SK-N-SH (cell line): ENCODE data around the gene GEMIN7. TPM values are rescaled to one million over a fixed set of nuclear protein-coding genes. Genes with fewer than 3 reads are reported as not detected.

Experiments
- CTCF ChIA-PET: fragments of 300-600, 350-600 bp; formaldehyde crosslinking; extraction: SDS; loops from one replicate; lab custom pipeline; 2021; lab: Yijun Ruan, JAX
- POLR2A ChIA-PET: fragments of 350-600 bp; sonication (Branson Sonifier 250); formaldehyde crosslinking; extraction: SDS; loops from one replicate; lab custom pipeline; 2020; ENCODE audit warnings: antibody characterized with exemption, inconsistent platforms; lab: Yijun Ruan, JAX
- DNase-seq: peaks from one replicate; pipeline ENCODE4 v3.0.0; 2012
- H2AFZ ChIP-seq: fragments of 200-600 bp; sonication (generic); 2 replicates; pipeline ENCODE4 v1.8.1; 2016; ENCODE audit warnings: antibody characterized with exemption, mild to moderate bottlenecking, low read depth
- H3F3A ChIP-seq: fragments of 200-600 bp; sonication (generic); replicated peaks from 2 replicates; pipeline ENCODE3; 2016; ENCODE audit warnings: antibody characterized with exemption, mild to moderate bottlenecking; ENCODE audit not compliant: insufficient read depth
- H3K27ac ChIP-seq, 2 experiments: fragments of 200-500 bp in 1 of 2; fragments of 200-600 bp in 1 of 2; sonication (Bioruptor generic) in 1 of 2; sonication (generic), shearing (Covaris generic) in 1 of 2; 2 replicates each; pipeline versions ENCODE4 v1.5.1 to v1.6.1; 2014 to 2016; ENCODE audit warnings: low read depth in 2 of 2, inconsistent platforms in 1 of 2, low read length in 1 of 2, mild to moderate bottlenecking in 1 of 2, mixed read lengths in 1 of 2
- H3K27me3 ChIP-seq: fragments of 200-600 bp; sonication (generic), shearing (Covaris generic); 2 replicates; pipeline ENCODE4 v1.6.1; 2016; ENCODE audit warnings: mixed run types; ENCODE audit not compliant: insufficient read depth
- H3K36me3 ChIP-seq, 2 experiments: fragments of 200-500 bp in 1 of 2; fragments of 200-600 bp in 1 of 2; sonication (Bioruptor generic) in 1 of 2; sonication (generic) in 1 of 2; replicated peaks in 1 of 2; 2 replicates each; pipeline versions ENCODE3 to v1.5.1; 2014 to 2016; ENCODE audit warnings: low read length in 1 of 2, mild to moderate bottlenecking in 1 of 2; ENCODE audit not compliant: insufficient read depth in 2 of 2, control insufficient read depth in 1 of 2
- H3K4me1 ChIP-seq, 2 experiments: fragments of 200-500 bp in 1 of 2; fragments of 200-600 bp in 1 of 2; sonication (Bioruptor generic) in 1 of 2; sonication (generic), shearing (Covaris generic) in 1 of 2; 2 replicates each; pipeline versions ENCODE4 v1.5.1 to v1.6.1; 2014 to 2016; ENCODE audit warnings: low read depth in 1 of 2, low read length in 1 of 2, mixed run types in 1 of 2; ENCODE audit not compliant: insufficient read depth in 2 of 2, control insufficient read depth in 1 of 2
- H3K4me2 ChIP-seq: fragments of 200-600 bp; sonication (generic), shearing (Covaris generic); 2 replicates; pipeline ENCODE4 v1.6.1; 2017; ENCODE audit warnings: mixed run types
- H3K4me3 ChIP-seq, 2 experiments: fragments of 200-500 bp in 1 of 2; fragments of 200-600 bp in 1 of 2; sonication (Bioruptor generic) in 1 of 2; sonication (generic), shearing (Covaris generic) in 1 of 2; 2 replicates each; pipeline versions ENCODE4 v1.5.1 to v1.8.1; 2014 to 2016; ENCODE audit warnings: low read depth in 2 of 2, inconsistent platforms in 1 of 2, low read length in 1 of 2, mild to moderate bottlenecking in 1 of 2, mixed read lengths in 1 of 2, moderate library complexity in 1 of 2
- H3K79me2 ChIP-seq: fragments of 200-600 bp; sonication (generic); 2 replicates; pipeline ENCODE4 v1.8.1; 2017; ENCODE audit warnings: mild to moderate bottlenecking; ENCODE audit not compliant: insufficient read depth
- H3K9ac ChIP-seq: fragments of 200-600 bp; sonication (generic); 2 replicates; pipeline ENCODE4 v1.6.1; 2017; ENCODE audit warnings: mixed run types
- H3K9me2 ChIP-seq: fragments of 200-600 bp; sonication (generic); 2 replicates; pipeline ENCODE4 v1.6.1; 2017; ENCODE audit warnings: mixed run types
- H3K9me3 ChIP-seq: fragments of 200-600 bp; sonication (generic); 2 replicates; pipeline ENCODE4 v1.6.1; 2017; ENCODE audit warnings: mixed run types, mild to moderate bottlenecking, moderate library complexity
- H4K20me1 ChIP-seq: fragments of 200-600 bp; sonication (generic); 2 replicates; pipeline ENCODE4 v1.6.1; 2017; ENCODE audit warnings: mild to moderate bottlenecking, mixed run types; ENCODE audit not compliant: insufficient read depth
- EP300 ChIP-seq, 2 experiments: IDR thresholded peaks; 2 replicates each; pipeline versions ENCODE4 v1.4.0 to v1.6.1; 2012; ENCODE audit warnings: borderline replicate concordance in 1 of 2, low read depth in 1 of 2, low read length in 1 of 2
- EZH2phosphoT487 ChIP-seq: fragments of 200-600 bp; sonication (generic); IDR thresholded peaks from 2 replicates; pipeline ENCODE4 v1.6.1; 2017; ENCODE audit warnings: low read depth, mixed run types, mild to moderate bottlenecking, antibody characterized with exemption, moderate library complexity, borderline replicate concordance
- FOSL2 ChIP-seq: IDR thresholded peaks from 2 replicates; pipeline ENCODE4 v1.4.0; 2012; ENCODE audit warnings: low read depth, mild to moderate bottlenecking, moderate library complexity, borderline replicate concordance
- FOXJ3 ChIP-seq: sonication (generic); formaldehyde crosslinking; IDR thresholded peaks from 2 replicates; pipeline ENCODE4 v1.5.1; 2020; ENCODE audit warnings: mild to moderate bottlenecking, missing genetic modification reagents
- MAX ChIP-seq: IDR thresholded peaks from 2 replicates; pipeline ENCODE4 v1.4.0; 2012; ENCODE audit warnings: low read depth
- MEF2A ChIP-seq: IDR thresholded peaks from 2 replicates; pipeline ENCODE4 v1.4.0; 2012; ENCODE audit warnings: low read depth, borderline replicate concordance
- MXI1 ChIP-seq: IDR thresholded peaks from 2 replicates; pipeline ENCODE4 v1.6.1; 2012; ENCODE audit warnings: mild to moderate bottlenecking, low read depth, low read length, improper control_type of control experiment
- NFIC ChIP-seq: IDR thresholded peaks from 2 replicates; pipeline ENCODE4 v1.4.0; 2012; ENCODE audit warnings: borderline replicate concordance
- POLR2AphosphoS5 ChIP-seq: IDR thresholded peaks from 2 replicates; pipeline ENCODE4 v1.6.1; 2012; ENCODE audit warnings: low read depth, low read length
- RCOR1 ChIP-seq: fragments of 150-350 bp; IDR thresholded peaks from 2 replicates; pipeline ENCODE4 v1.6.1; 2017; ENCODE audit warnings: antibody characterized with exemption, low read length
- REST ChIP-seq: IDR thresholded peaks from 2 replicates; pipeline ENCODE4 v1.6.1; 2012; ENCODE audit warnings: mild to moderate bottlenecking, low read depth, low read length, moderate library complexity
- RFX5 ChIP-seq: IDR thresholded peaks from 2 replicates; pipeline ENCODE4 v1.6.1; 2012; ENCODE audit warnings: mild to moderate bottlenecking, improper control_type of control experiment, low read length
- RXRA ChIP-seq: IDR thresholded peaks from 2 replicates; pipeline ENCODE4 v1.4.0; 2012; ENCODE audit warnings: low read depth, mild to moderate bottlenecking, borderline replicate concordance
- SIN3A ChIP-seq: IDR thresholded peaks from 2 replicates; pipeline ENCODE4 v1.6.1; 2012; ENCODE audit warnings: low read depth, mild to moderate bottlenecking, low read length, moderate library complexity, borderline replicate concordance
- TCF12 ChIP-seq: IDR thresholded peaks from 2 replicates; pipeline ENCODE4 v1.4.0; 2012
- WGBS: methylation state at CpG from one replicate; pipeline ENCODE4 v1.1.6; 2017; ENCODE audit warnings: low lambda C conversion rate; 5-methylcytosine and 5-hydroxymethylcytosine counted together
- polyA plus RNA-seq, 3 experiments: library from polyadenylated mRNA; depleted of rRNA; stranded (reverse); fragments of >200 nt; gene quantifications; 2 replicates each; pipeline ENCODE4 v1.2.3, GENCODE V29; 2012

The GEMIN7 gene
- polyA plus RNA-seq, 1 of the 3 experiments (the other 2 are of a cell fraction) = 28.7 TPM

- Histone ChIP-seq H3K79me2 (peaks cover 60% of the 10 kb centered on the region), H3K9ac (no peak overlapping the region), H3K9me3 (no peaks in the 10 kb centered on the region), H4K20me1 (no peaks in the 10 kb centered on the region), H3K36me3 (peaks cover 6 to 13% of the 10 kb centered on the region in 2 experiments), H3K9me2 (no peaks in the 10 kb centered on the region), H3K4me1 (peaks cover 9 to 11% of the 10 kb centered on the region in 2 experiments; a peak in 2 of 4 replicates), H2AFZ (no peak overlapping the region), H3K4me3 (no peak overlapping the region), H3F3A (peaks cover 15% of the 10 kb centered on the region), H3K27me3 (no peaks in the 10 kb centered on the region), H3K4me2 (no peak overlapping the region), H3K27ac (no peak overlapping the region)
- POLR2A ChIA-PET = no interaction called here
- TF ChIP-seq MAX (no peak), NFIC (no peak), RCOR1 (no peak), FOSL2 (no peak), EZH2phosphoT487 (no peak), MXI1 (no peak)
- CTCF ChIA-PET = no interaction called here
- WGBS = 96% methylated on average over 4 of the region's 4 CpGs
- DNase-seq = no peak
These were observed 7.4 kb downstream of the GEMIN7 start for GRCh38 chr19:45086480-45086879.

DNA sequence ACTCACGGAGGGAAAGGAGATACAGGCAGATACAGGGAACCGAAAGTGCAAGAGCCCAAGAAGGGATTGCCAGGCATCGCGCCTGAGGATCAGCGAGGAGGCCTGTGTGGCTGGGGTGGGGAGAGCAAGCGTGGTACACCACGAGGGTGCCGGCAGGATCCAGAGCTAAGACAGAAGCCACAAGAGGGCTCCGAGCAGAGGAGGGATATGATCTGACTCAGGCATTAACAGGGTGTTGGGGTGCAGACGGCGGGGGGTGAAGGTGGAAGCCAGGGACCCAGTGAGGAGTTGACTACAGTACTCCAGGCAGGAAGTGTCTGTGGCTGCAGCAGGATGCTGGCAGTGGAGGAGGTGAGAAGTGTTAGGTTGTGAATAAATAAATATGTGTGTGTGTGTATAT lies 8.5 kb downstream of the GEMIN7 start:
- no peak overlapping the region for H3K9ac ChIP-seq
- no peaks in the 10 kb centered on the region for H3K9me3 ChIP-seq
- DNase-seq = no peak
- H3K79me2 ChIP-seq = peaks cover 49% of the 10 kb centered on the region
- no peak overlapping the region for H3K4me3 ChIP-seq
- no peaks in the 10 kb centered on the region for H4K20me1 ChIP-seq
- H3K27me3 ChIP-seq = no peaks in the 10 kb centered on the region
- no peaks in the 10 kb centered on the region for H3K9me2 ChIP-seq
- CTCF ChIA-PET = no interaction called here
- peaks cover 6 to 13% of the 10 kb centered on the region in 2 experiments for H3K36me3 ChIP-seq
- H3K4me2 ChIP-seq = no peak overlapping the region
- H3K4me1 ChIP-seq = peaks cover 9 to 11% of the 10 kb centered on the region in 2 experiments; a peak in 2 of 4 replicates
- WGBS = 94% methylated on average over 11 of the region's 11 CpGs
- H3F3A ChIP-seq = peaks cover 18% of the 10 kb centered on the region
- TF ChIP-seq MEF2A (no peak), RXRA (no peak), POLR2AphosphoS5 (no peak), FOXJ3 (CRISPR knock-in tag) (no peak), RFX5 (no peak), EP300 (IDR thresholded peaks at IDR 0.05; ENCODE audit: borderline replicate concordance in 1 of 2, low read depth in 1 of 2, low read length in 1 of 2) (no peak), REST (no peak), SIN3A (no peak), FOSL2 (no peak), TCF12 (no peak), MAX (no peak)
- TF ChIP-seq, all 33 proteins: peak for 0
- Histone ChIP-seq H3K27ac (no peak overlapping the region), H2AFZ (no peak overlapping the region)
- POLR2A ChIA-PET = no interaction called here
